ENCODE data around the gene SPARC.
A peak's percentile ranks its signal among the peaks of the same experiment; 100 is the strongest.

SPARC gene

DNA sequence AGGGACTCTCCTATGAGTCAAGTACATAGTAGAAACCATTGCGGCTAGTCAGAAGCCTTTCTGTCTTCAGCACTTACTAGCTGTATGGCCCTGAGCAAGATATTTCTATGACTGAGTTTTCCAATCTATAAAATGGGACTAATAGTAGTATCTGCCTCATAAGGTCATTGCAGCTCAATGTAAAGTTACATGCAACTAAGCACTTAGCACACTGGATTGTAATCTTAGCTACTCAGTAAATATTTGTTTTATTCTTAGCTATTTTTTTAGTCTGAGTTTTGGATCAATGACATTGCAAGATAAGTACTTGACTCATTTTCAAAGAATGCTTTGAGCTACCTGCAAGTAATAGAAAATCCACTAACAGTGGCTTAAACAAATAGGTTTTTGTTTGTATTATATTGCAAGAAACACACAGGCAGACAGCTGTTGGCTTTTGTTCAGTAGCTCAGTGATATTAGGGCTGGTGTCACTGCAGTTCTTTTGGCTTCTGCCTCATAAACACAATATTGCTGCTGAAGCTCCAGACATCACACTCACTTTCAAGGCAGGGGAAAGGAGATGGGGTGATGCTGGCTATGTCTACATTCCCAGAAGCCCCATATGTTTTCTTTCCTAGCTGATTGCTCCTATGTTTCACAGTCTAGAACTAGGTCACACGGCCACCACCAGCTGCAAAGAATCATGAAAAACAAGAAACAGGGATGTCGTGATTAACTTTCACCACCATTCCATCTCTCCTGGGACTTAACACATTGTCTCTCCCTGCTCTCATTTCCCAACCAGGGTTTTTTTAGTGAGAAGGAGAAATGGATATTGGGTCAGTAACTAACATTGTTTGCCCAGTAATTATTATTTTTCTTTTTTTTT, 68.6 kb downstream of the SPARC start:
- no peak overlapping the region for H2BK12ac ChIP-seq (ENCODE audit: low read length in 2 of 2)
- H3K27ac ChIP-seq (ENCODE audit: low read length, poor library complexity, severe bottlenecking): no peak overlapping the region
- no peak overlapping the region for H3K9ac ChIP-seq (ENCODE audit: low read length)
- 100% methylated on average over 2 of the region's 3 CpGs for WGBS
- H3K9me3 ChIP-seq (ENCODE audit: control insufficient read depth, low read length): no peaks in the 10 kb centered on the region
- H3K27me3 ChIP-seq (ENCODE audit: control insufficient read depth in 1 of 2, insufficient read depth in 1 of 2, low read length in 2 of 2): peaks cover 0 to 82% of the 10 kb centered on the region in 2 experiments
- no peak for DNase-seq
- H3K23ac ChIP-seq (ENCODE audit: low read length in 2 of 2): no peak overlapping the region
- peak overlapping the region; percentile 32 for H2AK5ac ChIP-seq (ENCODE audit: low read length, severe bottlenecking)
- H3K4me1 ChIP-seq (ENCODE audit: control insufficient read depth, insufficient read depth, low read depth, low read length): peaks cover 26% of the 10 kb centered on the region
- no peak overlapping the region for H3K4ac ChIP-seq (ENCODE audit: low read depth in 1 of 2, low read length in 2 of 2)
- H2BK5ac ChIP-seq (ENCODE audit: low read depth, low read length, poor library complexity, severe bottlenecking): no peak overlapping the region
- H3K14ac ChIP-seq (ENCODE audit: low read length in 2 of 2): no peak overlapping the region
- H2BK120ac ChIP-seq (ENCODE audit: low read depth, low read length): no peak overlapping the region
- H3K79me1 ChIP-seq (replicated peaks; ENCODE audit: low read length, poor library complexity, severe bottlenecking): no peaks in the 10 kb centered on the region
- H2BK15ac ChIP-seq (ENCODE audit: low read depth, poor library complexity, severe bottlenecking): no peak overlapping the region
- H2AFZ ChIP-seq (ENCODE audit: low read depth, low read length): no peak overlapping the region
- H4K91ac ChIP-seq (ENCODE audit: low read length): no peak overlapping the region
- H4K8ac ChIP-seq (ENCODE audit: low read length): no peak overlapping the region
- no peak overlapping the region for H3K18ac ChIP-seq (ENCODE audit: low read depth in 1 of 2, low read length in 2 of 2)
- H3K4me3 ChIP-seq (ENCODE audit: insufficient read depth in 1 of 2, low read depth in 1 of 2, low read length in 2 of 2): no peak overlapping the region
- H3K4me2 ChIP-seq (ENCODE audit: low read length, poor library complexity, severe bottlenecking): no peak overlapping the region
- no peaks in the 10 kb centered on the region for H3K36me3 ChIP-seq (ENCODE audit: control insufficient read depth in 1 of 2, insufficient read depth in 2 of 2, low read depth in 1 of 2, low read length in 2 of 2)

DNA sequence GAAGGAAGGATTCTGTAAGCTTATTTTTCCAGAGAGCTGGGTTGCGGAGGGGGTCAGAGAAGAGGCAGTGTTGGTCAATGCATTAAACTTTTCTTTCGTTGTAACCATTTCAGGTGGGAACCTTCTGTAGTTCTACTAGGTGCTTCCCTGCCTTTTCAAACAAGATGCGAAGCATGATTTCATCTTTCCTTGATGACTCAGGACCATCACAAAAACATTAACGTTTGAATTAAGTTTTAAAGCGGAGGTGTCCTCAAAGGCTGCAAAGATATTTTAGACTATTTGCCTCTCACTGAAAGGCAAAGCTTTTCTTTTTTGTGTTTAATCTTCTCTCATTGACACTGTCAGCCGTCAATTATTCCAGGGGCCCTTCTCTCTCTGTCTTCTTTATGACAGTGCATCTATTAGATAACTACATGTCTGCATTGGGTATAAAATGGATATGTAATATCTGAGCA, 69.3 kb downstream of the SPARC start:
- Histone ChIP-seq H3K4me3 (ENCODE audit: insufficient read depth in 1 of 2, low read depth in 1 of 2, low read length in 2 of 2) (no peak overlapping the region), H3K79me1 (replicated peaks; ENCODE audit: low read length, poor library complexity, severe bottlenecking) (no peaks in the 10 kb centered on the region), H2BK5ac (ENCODE audit: low read depth, low read length, poor library complexity, severe bottlenecking) (no peak overlapping the region), H3K4ac (ENCODE audit: low read depth in 1 of 2, low read length in 2 of 2) (no peak overlapping the region), H3K9ac (ENCODE audit: low read length) (no peak overlapping the region), H3K4me2 (ENCODE audit: low read length, poor library complexity, severe bottlenecking) (no peak overlapping the region), H3K14ac (ENCODE audit: low read length in 2 of 2) (no peak overlapping the region), H3K27ac (ENCODE audit: low read length, poor library complexity, severe bottlenecking) (no peak overlapping the region), H2BK15ac (ENCODE audit: low read depth, poor library complexity, severe bottlenecking) (no peak overlapping the region), H2BK120ac (ENCODE audit: low read depth, low read length) (no peak overlapping the region), H2AK5ac (ENCODE audit: low read length, severe bottlenecking) (no peak overlapping the region), H4K8ac (ENCODE audit: low read length) (no peak overlapping the region), H3K27me3 (ENCODE audit: control insufficient read depth in 1 of 2, insufficient read depth in 1 of 2, low read length in 2 of 2) (peaks cover 0 to 83% of the 10 kb centered on the region in 2 experiments), H3K9me3 (ENCODE audit: control insufficient read depth, low read length) (no peaks in the 10 kb centered on the region), H3K23ac (ENCODE audit: low read length in 2 of 2) (no peak overlapping the region), H2AFZ (ENCODE audit: low read depth, low read length) (no peak overlapping the region), H3K18ac (ENCODE audit: low read depth in 1 of 2, low read length in 2 of 2) (no peak overlapping the region), H4K91ac (ENCODE audit: low read length) (no peak overlapping the region), H3K36me3 (ENCODE audit: control insufficient read depth in 1 of 2, insufficient read depth in 2 of 2, low read depth in 1 of 2, low read length in 2 of 2) (no peaks in the 10 kb centered on the region), H3K4me1 (ENCODE audit: control insufficient read depth, insufficient read depth, low read depth, low read length) (peaks cover 30% of the 10 kb centered on the region), H2BK12ac (ENCODE audit: low read length in 2 of 2) (no peak overlapping the region)
- WGBS: 70% methylated on average over 5 of the region's 6 CpGs
- no peak for DNase-seq

DNA sequence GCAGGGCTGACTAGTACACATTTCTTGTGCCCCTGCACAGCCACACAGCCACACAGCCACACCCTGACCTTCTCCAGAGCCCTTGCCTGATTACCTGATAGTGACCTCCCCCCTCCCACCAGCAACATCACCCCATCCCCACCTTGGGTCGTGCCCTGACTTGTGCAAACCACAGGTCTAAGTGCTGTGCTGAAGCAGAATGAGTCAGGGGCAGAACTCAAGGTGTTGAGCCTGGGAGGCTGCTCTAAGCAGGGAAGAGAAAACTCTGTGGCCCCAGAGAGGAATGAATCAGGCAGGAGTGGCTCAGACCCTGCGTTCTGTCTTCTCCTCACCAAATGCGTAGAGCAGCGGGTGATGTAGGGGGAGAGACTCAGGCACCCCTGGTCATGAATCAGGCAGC, 71.3 kb downstream of the SPARC start:
- no peak overlapping the region for H4K91ac ChIP-seq (ENCODE audit: low read length)

DNA sequence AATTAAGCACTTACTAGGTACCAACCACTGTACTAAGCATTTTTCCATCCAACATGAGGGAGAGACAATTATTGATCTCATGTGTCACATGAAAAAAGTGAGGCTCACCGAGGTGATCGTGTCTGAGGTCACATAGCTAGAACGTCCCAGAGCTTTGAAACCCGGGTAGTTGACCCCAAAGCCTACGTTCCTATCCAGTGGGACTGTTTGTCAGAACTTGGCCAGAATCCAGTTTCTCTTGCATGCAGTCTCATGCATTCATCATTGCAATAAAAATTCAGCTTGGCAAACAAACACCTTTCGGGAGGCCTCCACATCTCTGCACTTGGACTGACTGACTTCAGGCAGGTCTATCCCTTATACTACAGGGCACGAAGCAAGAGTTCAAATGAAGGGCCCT, 72.2 kb downstream of the SPARC start:
- H3K4me2 ChIP-seq (ENCODE audit: low read length, poor library complexity, severe bottlenecking): no peak overlapping the region
- H3K36me3 ChIP-seq (ENCODE audit: control insufficient read depth in 1 of 2, insufficient read depth in 2 of 2, low read depth in 1 of 2, low read length in 2 of 2): no peaks in the 10 kb centered on the region
- no peak overlapping the region for H2BK15ac ChIP-seq (ENCODE audit: low read depth, poor library complexity, severe bottlenecking)
- no peak overlapping the region for H3K14ac ChIP-seq (ENCODE audit: low read length in 2 of 2)
- H3K9me3 ChIP-seq (ENCODE audit: control insufficient read depth, low read length): no peaks in the 10 kb centered on the region
- no peak overlapping the region for H3K23ac ChIP-seq (ENCODE audit: low read length in 2 of 2)
- H2BK5ac ChIP-seq (ENCODE audit: low read depth, low read length, poor library complexity, severe bottlenecking): no peak overlapping the region
- no peak overlapping the region for H3K4ac ChIP-seq (ENCODE audit: low read depth in 1 of 2, low read length in 2 of 2)
- peaks cover 0 to 60% of the 10 kb centered on the region in 2 experiments for H3K27me3 ChIP-seq (ENCODE audit: control insufficient read depth in 1 of 2, insufficient read depth in 1 of 2, low read length in 2 of 2)
- no peak for DNase-seq
- 78% methylated on average over 7 of the region's 7 CpGs for WGBS
- H3K4me3 ChIP-seq (ENCODE audit: insufficient read depth in 1 of 2, low read depth in 1 of 2, low read length in 2 of 2): no peak overlapping the region
- H4K91ac ChIP-seq (ENCODE audit: low read length): no peak overlapping the region
- peaks cover 22% of the 10 kb centered on the region for H3K4me1 ChIP-seq (ENCODE audit: control insufficient read depth, insufficient read depth, low read depth, low read length)
- H3K79me1 ChIP-seq (replicated peaks; ENCODE audit: low read length, poor library complexity, severe bottlenecking): no peaks in the 10 kb centered on the region
- H2BK12ac ChIP-seq (ENCODE audit: low read length in 2 of 2): no peak overlapping the region
- H3K27ac ChIP-seq (ENCODE audit: low read length, poor library complexity, severe bottlenecking): no peak overlapping the region
- no peak overlapping the region for H4K8ac ChIP-seq (ENCODE audit: low read length)
- H2AFZ ChIP-seq (ENCODE audit: low read depth, low read length): no peak overlapping the region
- H3K9ac ChIP-seq (ENCODE audit: low read length): no peak overlapping the region
- H2BK120ac ChIP-seq (ENCODE audit: low read depth, low read length): no peak overlapping the region
- no peak overlapping the region for H3K18ac ChIP-seq (ENCODE audit: low read depth in 1 of 2, low read length in 2 of 2)
- H2AK5ac ChIP-seq (ENCODE audit: low read length, severe bottlenecking): peak overlapping the region; percentile 92

More for the DNA sequence above, 71.3 kb downstream of the SPARC start:
- H3K27ac ChIP-seq (ENCODE audit: low read length, poor library complexity, severe bottlenecking): no peak overlapping the region
- H2BK15ac ChIP-seq (ENCODE audit: low read depth, poor library complexity, severe bottlenecking): no peak overlapping the region
- H2BK120ac ChIP-seq (ENCODE audit: low read depth, low read length): no peak overlapping the region
- H3K18ac ChIP-seq (ENCODE audit: low read depth in 1 of 2, low read length in 2 of 2): no peak overlapping the region
- no peak overlapping the region for H2AK5ac ChIP-seq (ENCODE audit: low read length, severe bottlenecking)
- no peaks in the 10 kb centered on the region for H3K79me1 ChIP-seq (replicated peaks; ENCODE audit: low read length, poor library complexity, severe bottlenecking)
- H4K8ac ChIP-seq (ENCODE audit: low read length): no peak overlapping the region
- H3K36me3 ChIP-seq (ENCODE audit: control insufficient read depth in 1 of 2, insufficient read depth in 2 of 2, low read depth in 1 of 2, low read length in 2 of 2): no peaks in the 10 kb centered on the region
- peaks cover 30% of the 10 kb centered on the region for H3K4me1 ChIP-seq (ENCODE audit: control insufficient read depth, insufficient read depth, low read depth, low read length)
- no peak overlapping the region for H3K4me3 ChIP-seq (ENCODE audit: insufficient read depth in 1 of 2, low read depth in 1 of 2, low read length in 2 of 2)
- DNase-seq: no peak
- H2BK5ac ChIP-seq (ENCODE audit: low read depth, low read length, poor library complexity, severe bottlenecking): no peak overlapping the region
- WGBS: 77% methylated on average over 4 of the region's 4 CpGs
- no peak overlapping the region for H2BK12ac ChIP-seq (ENCODE audit: low read length in 2 of 2)
- H3K14ac ChIP-seq (ENCODE audit: low read length in 2 of 2): no peak overlapping the region
- peaks cover 0 to 64% of the 10 kb centered on the region in 2 experiments for H3K27me3 ChIP-seq (ENCODE audit: control insufficient read depth in 1 of 2, insufficient read depth in 1 of 2, low read length in 2 of 2)
- H3K4me2 ChIP-seq (ENCODE audit: low read length, poor library complexity, severe bottlenecking): no peak overlapping the region
- H3K4ac ChIP-seq (ENCODE audit: low read depth in 1 of 2, low read length in 2 of 2): no peak overlapping the region
- H3K9ac ChIP-seq (ENCODE audit: low read length): no peak overlapping the region
- no peak overlapping the region for H3K23ac ChIP-seq (ENCODE audit: low read length in 2 of 2)
- H3K9me3 ChIP-seq (ENCODE audit: control insufficient read depth, low read length): no peaks in the 10 kb centered on the region
- no peak overlapping the region for H2AFZ ChIP-seq (ENCODE audit: low read depth, low read length)

All from mesenchymal stem cell (in vitro differentiated cells and primary cell).